ENCODE results near the gene FKBP3. TPM values are rescaled to one million over a fixed set of nuclear protein-coding genes. Genes with fewer than 3 reads are reported as not detected.

Gene FKBP3
- 10 to 100 TPM; 66.4 to 69.0 TPM for total RNA-seq
- polyA plus RNA-seq: 67.9 TPM

GRCh38 chr14:45134051-45134958, at the start of gene FKBP3:
Gene FKBP3 (minus strand): TSS chr14:45134481. CDS start chr14:45134456, 25 bp downstream.
- Mint-ChIP-seq H3K36me3 (peaks cover 0 to 21% (median 0%) of the 10 kb centered on the region in 3 donors), H3K9me3 (no peaks in the 10 kb centered on the region), H3K4me3 (peak within 1 kb of the TSS; percentile 92 to 99 (median 96)), H3K27me3 (no peaks in the 10 kb centered on the region), H3K27ac (peak within 1 kb of the TSS; percentile 93 to 98 (median 96)), H3K4me1 (peaks cover 41 to 72% (median 71%) of the 10 kb centered on the region in 3 donors)
- H3K4me3 ChIP-seq (ENCODE audit: low read length): peak within 1 kb of the TSS; percentile 98
- ChIA-PET CTCF (interaction anchor here (1.2 to 2.9 kb wide), 4 partner anchors 10 to 173 kb away, joined by 3 to 15 read pairs (median 4); partner anchors contain the start of genes KLHL28, MIS18BP1 and TOGARAM1), POLR2A (interaction anchor here (0.7 to 4.0 kb wide), 5 partner anchors 21 to 237 kb away, joined by 3 to 25 read pairs (median 3); partner anchors contain the start of genes KLHL28, PRPF39 and TOGARAM1)
- H3K27ac ChIP-seq (ENCODE audit: low read depth, low read length): peak within 1 kb of the TSS; percentile 86
- H3K27me3 ChIP-seq (ENCODE audit: insufficient read depth, low read length, poor library complexity, severe bottlenecking): no peaks in the 10 kb centered on the region
- H3K36me3 ChIP-seq (ENCODE audit: insufficient read depth, low read length): no peaks in the 10 kb centered on the region
- H3K9me3 ChIP-seq (ENCODE audit: low read length): no peaks in the 10 kb centered on the region
- H3K4me1 ChIP-seq (ENCODE audit: insufficient read depth, low read length): peaks cover 31% of the 10 kb centered on the region
- peak; percentile 93 to 98 (median 93) for DNase-seq

GRCh38 chr14:45181806-45182205, 47.5 kb upstream of the FKBP3 start:
- no peak for DNase-seq

GRCh38 chr14:45181329-45181728, 47.0 kb upstream of the FKBP3 start:
- no peak overlapping the region for H3K4me3 Mint-ChIP-seq
- no peaks in the 10 kb centered on the region for H3K27me3 ChIP-seq (ENCODE audit: insufficient read depth, low read length, poor library complexity, severe bottlenecking)
- H3K27ac ChIP-seq (ENCODE audit: low read depth, low read length): no peak overlapping the region
- ChIA-PET CTCF (no interaction called here), POLR2A (no interaction called here)
- H3K4me3 ChIP-seq (ENCODE audit: low read length): no peak overlapping the region
- no peak for DNase-seq
- H3K36me3 Mint-ChIP-seq: peaks cover 3 to 6% (median 4%) of the 10 kb centered on the region in 3 donors
- H3K36me3 ChIP-seq (ENCODE audit: insufficient read depth, low read length): no peaks in the 10 kb centered on the region
- H3K27me3 Mint-ChIP-seq: no peaks in the 10 kb centered on the region
- no peaks in the 10 kb centered on the region for H3K4me1 Mint-ChIP-seq
- no peak overlapping the region for H3K27ac Mint-ChIP-seq
- H3K4me1 ChIP-seq (ENCODE audit: insufficient read depth, low read length): no peaks in the 10 kb centered on the region
- no peaks in the 10 kb centered on the region for H3K9me3 ChIP-seq (ENCODE audit: low read length)
- H3K9me3 Mint-ChIP-seq: no peaks in the 10 kb centered on the region

More at GRCh38 chr14:45181806-45182205, 47.5 kb upstream of the FKBP3 start:
- Histone ChIP-seq H3K9me3 (ENCODE audit: low read length) (no peaks in the 10 kb centered on the region), H3K4me3 (ENCODE audit: low read length) (no peak overlapping the region), H3K27ac (ENCODE audit: low read depth, low read length) (no peak overlapping the region), H3K4me1 (ENCODE audit: insufficient read depth, low read length) (no peaks in the 10 kb centered on the region), H3K27me3 (ENCODE audit: insufficient read depth, low read length, poor library complexity, severe bottlenecking) (no peaks in the 10 kb centered on the region), H3K36me3 (ENCODE audit: insufficient read depth, low read length) (no peaks in the 10 kb centered on the region)
- no peak overlapping the region for H3K27ac Mint-ChIP-seq
- ChIA-PET POLR2A (no interaction called here), CTCF (no interaction called here)
- H3K4me3 Mint-ChIP-seq: no peak overlapping the region
- H3K9me3 Mint-ChIP-seq: no peaks in the 10 kb centered on the region
- no peaks in the 10 kb centered on the region for H3K27me3 Mint-ChIP-seq
- no peaks in the 10 kb centered on the region for H3K4me1 Mint-ChIP-seq
- H3K36me3 Mint-ChIP-seq: peaks cover 3 to 6% (median 4%) of the 10 kb centered on the region in 3 donors

GRCh38 chr14:45177076-45177475, 42.8 kb upstream of the FKBP3 start:
- Mint-ChIP-seq H3K36me3 (peaks cover 3 to 13% (median 8%) of the 10 kb centered on the region in 3 donors), H3K27me3 (no peaks in the 10 kb centered on the region), H3K4me1 (no peaks in the 10 kb centered on the region), H3K27ac (peak overlapping the region in 1 of 8 donors; percentile 22), H3K4me3 (no peak overlapping the region), H3K9me3 (no peaks in the 10 kb centered on the region)
- no peaks in the 10 kb centered on the region for H3K9me3 ChIP-seq (ENCODE audit: low read length)
- no peaks in the 10 kb centered on the region for H3K36me3 ChIP-seq (ENCODE audit: insufficient read depth, low read length)
- no peak overlapping the region for H3K27ac ChIP-seq (ENCODE audit: low read depth, low read length)
- ChIA-PET CTCF (no interaction called here), POLR2A (no interaction called here)
- H3K4me1 ChIP-seq (ENCODE audit: insufficient read depth, low read length): no peaks in the 10 kb centered on the region
- no peak for DNase-seq
- no peaks in the 10 kb centered on the region for H3K27me3 ChIP-seq (ENCODE audit: insufficient read depth, low read length, poor library complexity, severe bottlenecking)
- H3K4me3 ChIP-seq (ENCODE audit: low read length): no peak overlapping the region

GRCh38 chr14:45169906-45170305, 35.6 kb upstream of the FKBP3 start:
- Mint-ChIP-seq H3K9me3 (no peaks in the 10 kb centered on the region), H3K27ac (no peak overlapping the region), H3K4me3 (no peak overlapping the region), H3K4me1 (no peaks in the 10 kb centered on the region), H3K36me3 (peaks cover 0 to 24% (median 7%) of the 10 kb centered on the region in 3 donors), H3K27me3 (no peaks in the 10 kb centered on the region)
- no peak for DNase-seq
- no peak overlapping the region for H3K27ac ChIP-seq (ENCODE audit: low read depth, low read length)
- ChIA-PET CTCF (no interaction called here), POLR2A (no interaction called here)
- H3K36me3 ChIP-seq (ENCODE audit: insufficient read depth, low read length): no peaks in the 10 kb centered on the region
- H3K4me3 ChIP-seq (ENCODE audit: low read length): no peak overlapping the region
- H3K9me3 ChIP-seq (ENCODE audit: low read length): no peaks in the 10 kb centered on the region
- H3K4me1 ChIP-seq (ENCODE audit: insufficient read depth, low read length): no peaks in the 10 kb centered on the region
- no peaks in the 10 kb centered on the region for H3K27me3 ChIP-seq (ENCODE audit: insufficient read depth, low read length, poor library complexity, severe bottlenecking)

GRCh38 chr14:45156067-45156466, 21.8 kb upstream of the FKBP3 start:
- DNase-seq: no peak
- Histone ChIP-seq H3K36me3 (ENCODE audit: insufficient read depth, low read length) (no peaks in the 10 kb centered on the region), H3K4me3 (ENCODE audit: low read length) (no peak overlapping the region), H3K9me3 (ENCODE audit: low read length) (no peaks in the 10 kb centered on the region), H3K4me1 (ENCODE audit: insufficient read depth, low read length) (no peaks in the 10 kb centered on the region), H3K27me3 (ENCODE audit: insufficient read depth, low read length, poor library complexity, severe bottlenecking) (no peaks in the 10 kb centered on the region), H3K27ac (ENCODE audit: low read depth, low read length) (no peak overlapping the region)
- no peaks in the 10 kb centered on the region for H3K9me3 Mint-ChIP-seq
- peak overlapping the region in 1 of 8 donors; percentile 27 for H3K27ac Mint-ChIP-seq
- H3K4me1 Mint-ChIP-seq: no peaks in the 10 kb centered on the region
- H3K4me3 Mint-ChIP-seq: no peak overlapping the region
- peaks cover 0 to 8% (median 6%) of the 10 kb centered on the region in 3 donors for H3K36me3 Mint-ChIP-seq
- H3K27me3 Mint-ChIP-seq: no peaks in the 10 kb centered on the region
- ChIA-PET CTCF (interaction anchor here (1.7 kb wide), 1 partner anchor 10 kb away, joined by 3 read pairs; no protein-coding TSS in a partner anchor), POLR2A (no interaction called here)

GRCh38 chr14:45150386-45150890, 16.2 kb upstream of the FKBP3 start:
- no peak overlapping the region for H3K4me3 Mint-ChIP-seq
- H3K27ac ChIP-seq (ENCODE audit: low read depth, low read length): no peak overlapping the region
- no peaks in the 10 kb centered on the region for H3K9me3 ChIP-seq (ENCODE audit: low read length)
- no peak overlapping the region for H3K4me3 ChIP-seq (ENCODE audit: low read length)
- no peaks in the 10 kb centered on the region for H3K4me1 ChIP-seq (ENCODE audit: insufficient read depth, low read length)
- H3K27me3 ChIP-seq (ENCODE audit: insufficient read depth, low read length, poor library complexity, severe bottlenecking): no peaks in the 10 kb centered on the region
- DNase-seq: no peak
- H3K27me3 Mint-ChIP-seq: no peaks in the 10 kb centered on the region
- no peak overlapping the region for H3K27ac Mint-ChIP-seq
- H3K9me3 Mint-ChIP-seq: no peaks in the 10 kb centered on the region
- no peaks in the 10 kb centered on the region for H3K36me3 ChIP-seq (ENCODE audit: insufficient read depth, low read length)
- POLR2A ChIA-PET: no interaction called here
- CTCF ChIA-PET: no interaction called here
- H3K36me3 Mint-ChIP-seq: peaks cover 0 to 18% (median 15%) of the 10 kb centered on the region in 3 donors
- no peaks in the 10 kb centered on the region for H3K4me1 Mint-ChIP-seq

- no peaks in the 10 kb centered on the region for H3K27me3 Mint-ChIP-seq
- POLR2A ChIA-PET: no interaction called here
- Histone ChIP-seq H3K4me3 (ENCODE audit: low read length) (no peak overlapping the region), H3K9me3 (ENCODE audit: low read length) (no peaks in the 10 kb centered on the region), H3K27ac (ENCODE audit: low read depth, low read length) (no peak overlapping the region), H3K4me1 (ENCODE audit: insufficient read depth, low read length) (no peaks in the 10 kb centered on the region), H3K36me3 (ENCODE audit: insufficient read depth, low read length) (no peaks in the 10 kb centered on the region), H3K27me3 (ENCODE audit: insufficient read depth, low read length, poor library complexity, severe bottlenecking) (no peaks in the 10 kb centered on the region)
- H3K27ac Mint-ChIP-seq: no peak overlapping the region
- no peaks in the 10 kb centered on the region for H3K9me3 Mint-ChIP-seq
- H3K36me3 Mint-ChIP-seq: peaks cover 0 to 19% (median 18%) of the 10 kb centered on the region in 3 donors
- CTCF ChIA-PET: no interaction called here
- H3K4me1 Mint-ChIP-seq: no peaks in the 10 kb centered on the region
- H3K4me3 Mint-ChIP-seq: no peak overlapping the region
- DNase-seq: no peak
Observed at GRCh38 chr14:45149602-45150001, 15.3 kb upstream of the FKBP3 start.
